ENCODE measurements around the gene PRR36. TPM values are rescaled to one million over a fixed set of nuclear protein-coding genes. Genes with fewer than 3 reads are reported as not detected.

The PRR36 gene
- total and polyA plus RNA-seq, 12 donors, result 0.22 to 5.2 (median 1.1) TPM; not detected in 1

DNA sequence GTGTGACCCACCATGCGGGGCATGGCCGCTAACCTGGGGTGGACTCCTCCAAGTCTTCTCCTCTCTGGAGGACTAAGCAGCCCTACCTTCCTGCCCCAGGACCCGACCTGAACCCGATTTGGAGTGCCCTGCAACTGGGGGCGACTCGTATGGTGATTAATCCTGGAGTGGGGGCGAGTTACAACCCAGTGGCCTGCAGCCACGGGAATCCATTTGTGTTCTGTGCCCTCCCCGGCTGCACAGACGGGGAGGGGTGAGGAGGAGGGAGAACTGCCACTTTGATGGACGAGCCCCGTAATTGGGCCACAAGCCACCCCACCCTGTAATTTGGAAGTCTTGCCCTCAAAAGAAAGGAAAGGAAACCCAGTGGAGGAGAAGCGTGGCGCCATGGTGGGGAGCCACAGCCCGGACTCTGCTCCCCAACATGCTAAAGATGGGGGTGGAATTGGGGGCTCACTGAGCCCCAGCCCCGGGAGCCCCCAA is 18.0 kb downstream of the PRR36 start:
- no peak for DNase-seq
- Histone ChIP-seq H3K9me3 (replicated peaks in 1 of 3) (no peaks in the 10 kb centered on the region), H3K27me3 (no peaks in the 10 kb centered on the region), H3K36me3 (replicated peaks in 1 of 2) (no peaks in the 10 kb centered on the region), H3K4me3 (no peak overlapping the region), H3K27ac (no peak overlapping the region), H3K4me1 (replicated peaks in 1 of 2) (peaks cover 0 to 7% of the 10 kb centered on the region in 2 donors)
- TF ChIP-seq, protein P1, sequence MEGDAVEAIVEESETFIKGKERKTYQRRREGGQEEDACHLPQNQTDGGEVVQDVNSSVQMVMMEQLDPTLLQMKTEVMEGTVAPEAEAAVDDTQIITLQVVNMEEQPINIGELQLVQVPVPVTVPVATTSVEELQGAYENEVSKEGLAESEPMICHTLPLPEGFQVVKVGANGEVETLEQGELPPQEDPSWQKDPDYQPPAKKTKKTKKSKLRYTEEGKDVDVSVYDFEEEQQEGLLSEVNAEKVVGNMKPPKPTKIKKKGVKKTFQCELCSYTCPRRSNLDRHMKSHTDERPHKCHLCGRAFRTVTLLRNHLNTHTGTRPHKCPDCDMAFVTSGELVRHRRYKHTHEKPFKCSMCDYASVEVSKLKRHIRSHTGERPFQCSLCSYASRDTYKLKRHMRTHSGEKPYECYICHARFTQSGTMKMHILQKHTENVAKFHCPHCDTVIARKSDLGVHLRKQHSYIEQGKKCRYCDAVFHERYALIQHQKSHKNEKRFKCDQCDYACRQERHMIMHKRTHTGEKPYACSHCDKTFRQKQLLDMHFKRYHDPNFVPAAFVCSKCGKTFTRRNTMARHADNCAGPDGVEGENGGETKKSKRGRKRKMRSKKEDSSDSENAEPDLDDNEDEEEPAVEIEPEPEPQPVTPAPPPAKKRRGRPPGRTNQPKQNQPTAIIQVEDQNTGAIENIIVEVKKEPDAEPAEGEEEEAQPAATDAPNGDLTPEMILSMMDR (IDR thresholded peaks at IDR 0.05), result no peak
- TF ChIP-seq POLR2A (IDR thresholded peaks at IDR 0.05), result no peak
- intact Hi-C loops (cut with DNase I), result no loop called here
- WGBS, 4 donors, result 85 to 90% (median 88%) methylated on average over 10 to 16 of the region's 16 CpGs

DNA sequence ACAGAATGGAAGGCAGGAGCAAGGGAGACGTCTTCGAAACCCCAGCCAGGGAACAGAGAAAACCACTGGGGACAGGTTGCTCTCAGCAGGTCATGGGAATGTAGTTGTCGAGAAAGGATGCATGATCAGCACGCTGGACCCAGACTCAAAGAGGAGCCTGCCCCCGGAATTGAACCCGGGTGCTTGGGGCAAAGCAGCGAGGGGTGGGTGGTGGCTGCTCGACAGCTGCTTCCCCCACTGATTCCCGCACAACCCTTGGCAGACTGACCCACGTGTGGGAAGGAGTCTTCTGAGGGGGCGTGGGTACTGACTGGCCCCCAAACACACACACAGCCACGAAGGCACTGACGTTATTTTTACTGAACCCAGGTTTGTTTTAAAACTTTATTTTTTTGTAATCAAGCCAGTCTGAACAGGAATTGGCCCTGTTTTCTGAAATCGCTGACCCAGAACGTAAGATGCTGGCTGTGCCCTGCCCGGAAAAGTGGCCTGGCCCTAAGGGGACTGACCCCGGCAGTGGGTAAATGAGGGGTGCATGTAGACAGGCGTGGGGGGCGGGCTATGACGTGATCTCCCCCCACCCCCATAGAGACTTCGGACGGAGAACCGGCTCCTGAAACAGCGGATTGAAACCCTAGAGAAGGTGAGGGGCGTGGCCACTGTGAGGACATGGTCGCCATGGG is 18.6 kb downstream of the PRR36 start:
- Histone ChIP-seq H3K27me3 (no peaks in the 10 kb centered on the region), H3K27ac (no peak overlapping the region), H3K36me3 (replicated peaks in 1 of 2) (no peaks in the 10 kb centered on the region), H3K4me3 (no peak overlapping the region), H3K4me1 (replicated peaks in 1 of 2) (peaks cover 0 to 7% of the 10 kb centered on the region in 2 donors), H3K9me3 (replicated peaks in 1 of 3) (no peaks in the 10 kb centered on the region)
- no peak for TF ChIP-seq POLR2A (IDR thresholded peaks at IDR 0.05)
- TF ChIP-seq, protein P1 (IDR thresholded peaks at IDR 0.05), result no peak
- no peak for DNase-seq
- intact Hi-C loops (cut with DNase I), result no loop called here
- 90% methylated on average over 20 to 26 of the region's 26 CpGs for WGBS, 4 donors

DNA sequence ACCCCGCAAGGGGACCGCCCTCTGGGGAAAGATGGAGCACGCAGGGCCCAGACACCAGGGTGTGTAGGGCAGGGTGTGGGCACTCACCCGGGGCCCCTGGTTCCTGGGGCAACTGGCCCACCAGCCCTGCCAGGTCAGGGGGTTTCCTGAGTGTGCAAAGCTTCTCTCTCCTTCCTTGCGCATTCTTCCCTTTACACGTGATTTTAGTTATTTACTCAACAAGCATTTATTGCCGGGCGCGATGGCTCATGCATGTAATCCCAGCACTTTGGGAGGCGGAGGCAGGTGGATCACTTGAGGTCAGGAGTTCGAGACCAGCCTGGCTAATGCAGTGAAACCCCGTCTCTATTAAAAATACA is 20.4 kb downstream of the PRR36 start:
- Histone ChIP-seq H3K9me3 (replicated peaks in 1 of 3) (no peaks in the 10 kb centered on the region), H3K27me3 (no peaks in the 10 kb centered on the region), H3K4me1 (replicated peaks in 1 of 2) (peaks cover 0 to 7% of the 10 kb centered on the region in 2 donors), H3K27ac (no peak overlapping the region), H3K36me3 (replicated peaks in 1 of 2) (no peaks in the 10 kb centered on the region), H3K4me3 (no peak overlapping the region)
- no peak for TF ChIP-seq POLR2A (IDR thresholded peaks at IDR 0.05)
- TF ChIP-seq, protein P1 (IDR thresholded peaks at IDR 0.05), result no peak
- peak in 1 of 7 donors; percentile 19 for DNase-seq
- 80 to 83% (median 81%) methylated on average over 8 to 12 of the region's 12 CpGs for WGBS, 4 donors
- intact Hi-C loops (cut with DNase I), result no loop called here

DNA sequence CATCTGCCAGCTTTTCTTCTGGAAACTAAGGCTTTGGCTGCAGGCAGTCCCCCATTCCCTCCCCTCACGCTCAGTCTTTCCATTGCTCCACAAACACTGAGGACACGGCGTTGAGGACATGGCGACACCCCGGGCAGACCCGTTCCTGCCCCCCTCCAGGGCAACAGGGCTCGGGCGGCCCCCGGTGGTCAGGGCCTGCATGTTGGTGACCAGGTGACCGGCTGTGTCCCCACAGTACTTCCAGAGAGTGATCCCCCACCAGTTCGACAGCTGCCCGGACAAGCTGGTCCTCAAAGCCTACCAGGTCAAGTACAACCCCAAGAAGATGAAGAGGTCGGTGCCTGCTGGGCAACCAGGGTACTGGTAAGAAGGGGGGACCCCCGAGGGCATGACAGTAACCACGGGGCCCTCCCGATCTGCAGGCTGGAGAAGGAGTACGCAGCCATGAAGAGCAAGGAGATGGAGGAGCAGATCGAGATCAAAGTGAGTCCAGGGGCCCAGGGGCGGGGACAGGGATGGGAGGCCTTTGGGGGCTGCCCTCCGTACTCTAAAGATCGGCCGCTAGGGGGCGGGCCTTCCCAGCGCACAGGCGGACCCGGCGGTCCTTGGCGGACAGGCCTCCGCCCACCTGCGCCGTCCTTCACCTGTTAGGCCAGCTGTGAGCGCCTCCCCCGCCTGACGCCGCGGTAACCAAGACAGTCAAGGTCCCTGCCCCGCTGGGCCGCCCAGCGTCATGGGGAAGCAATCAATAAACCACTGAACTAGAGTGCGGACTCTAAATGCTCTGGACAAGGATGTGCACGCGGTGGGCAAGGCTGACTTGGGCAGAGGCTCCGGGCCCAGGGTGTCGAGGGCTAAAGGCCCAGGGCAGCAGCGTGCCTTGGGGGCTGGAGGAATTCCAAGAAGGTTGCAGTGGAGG is 21.1 kb downstream of the PRR36 start:
- WGBS, 4 donors, result 23 to 32% (median 27%) methylated on average over 9 to 45 of the region's 45 CpGs

More for the DNA sequence above, 21.1 kb downstream of the PRR36 start:
- no peaks in the 10 kb centered on the region for H3K36me3 ChIP-seq (replicated peaks in 1 of 2)
- no peak overlapping the region for H3K4me3 ChIP-seq
- peaks cover 0 to 7% of the 10 kb centered on the region in 2 donors for H3K4me1 ChIP-seq (replicated peaks in 1 of 2)
- TF ChIP-seq POLR2A (IDR thresholded peaks at IDR 0.05), result no peak
- TF ChIP-seq, protein P1 (IDR thresholded peaks at IDR 0.05), result peak; percentile 80 to 89 (median 82)
- H3K27ac ChIP-seq, result no peak overlapping the region
- peak; percentile 86 to 95 (median 91) for DNase-seq
- H3K9me3 ChIP-seq (replicated peaks in 1 of 3), result no peaks in the 10 kb centered on the region
- no peaks in the 10 kb centered on the region for H3K27me3 ChIP-seq
- intact Hi-C loops (cut with DNase I), result no loop called here

Data from adrenal gland (tissue), 12 donors.